Measurements from ENCODE around the gene HSDL1. TPM values are rescaled to one million over a fixed set of nuclear protein-coding genes. Genes with fewer than 3 reads are reported as not detected.
A peak's percentile ranks its signal among the peaks of the same experiment; 100 is the strongest.

HSDL1 gene
- total RNA-seq, 1 donor from 2014 or later, result 22.5 TPM

GRCh38 chr16:84153660-84154214 is 8.8 kb upstream of the HSDL1 start:
- DNase-seq, result no peak
- no peaks in the 10 kb centered on the region for H3K4me1 ChIP-seq
- H3K27ac ChIP-seq, result no peak overlapping the region
- intact Hi-C loops (cut with DNase I), result no loop called here
- no peak for ATAC-seq
- H3K27me3 ChIP-seq (ENCODE audit: low read depth), result peaks cover 3% of the 10 kb centered on the region
- H3K9me3 ChIP-seq, result no peaks in the 10 kb centered on the region
- TF ChIP-seq CTCF (IDR thresholded peaks at IDR 0.05), result no peak
- H3K36me3 ChIP-seq, result no peaks in the 10 kb centered on the region
- no peak overlapping the region for H3K4me3 ChIP-seq

- no peaks in the 10 kb centered on the region for H3K36me3 ChIP-seq
- no peak for TF ChIP-seq CTCF (IDR thresholded peaks at IDR 0.05)
- no peak overlapping the region for H3K4me3 ChIP-seq
- no peaks in the 10 kb centered on the region for H3K27me3 ChIP-seq (ENCODE audit: low read depth)
- H3K4me1 ChIP-seq, result no peaks in the 10 kb centered on the region
- ATAC-seq (no peak), DNase-seq (no peak)
- no peak overlapping the region for H3K27ac ChIP-seq
- intact Hi-C loops (cut with DNase I), result no loop called here
- no peaks in the 10 kb centered on the region for H3K9me3 ChIP-seq
Observed at GRCh38 chr16:84150926-84151325, 5.9 kb upstream of the HSDL1 start.

- DNase-seq (peak; percentile 63), ATAC-seq (peak; percentile 54 to 72)
- Histone ChIP-seq H3K9me3 (no peaks in the 10 kb centered on the region), H3K4me3 (peak overlapping the region; percentile 85), H3K4me1 (peaks cover 13% of the 10 kb centered on the region), H3K27ac (peak overlapping the region; percentile 60), H3K27me3 (ENCODE audit: low read depth) (no peaks in the 10 kb centered on the region), H3K36me3 (no peaks in the 10 kb centered on the region)
- TF ChIP-seq CTCF (IDR thresholded peaks at IDR 0.05), result no peak
- intact Hi-C loops (cut with DNase I), result no loop called here
Observed at GRCh38 chr16:84144209-84144858, 643 bp downstream of the HSDL1 start.

- Histone ChIP-seq H3K27me3 (ENCODE audit: low read depth) (no peaks in the 10 kb centered on the region), H3K27ac (no peak overlapping the region), H3K4me1 (peaks cover 14% of the 10 kb centered on the region), H3K9me3 (no peaks in the 10 kb centered on the region), H3K36me3 (no peaks in the 10 kb centered on the region), H3K4me3 (peak overlapping the region; percentile 85)
- no peak for DNase-seq
- no peak for TF ChIP-seq CTCF (IDR thresholded peaks at IDR 0.05)
- ATAC-seq, result no peak
- intact Hi-C loops (cut with DNase I), result no loop called here
Observed at GRCh38 chr16:84143784-84144199, 1.2 kb downstream of the HSDL1 start.

GRCh38 chr16:84143081-84143480 is 1.9 kb downstream of the HSDL1 start:
- Histone ChIP-seq H3K36me3 (no peaks in the 10 kb centered on the region), H3K4me1 (peaks cover 14% of the 10 kb centered on the region), H3K9me3 (no peaks in the 10 kb centered on the region), H3K4me3 (no peak overlapping the region), H3K27me3 (ENCODE audit: low read depth) (no peaks in the 10 kb centered on the region), H3K27ac (no peak overlapping the region)
- no peak for ATAC-seq
- DNase-seq, result no peak
- TF ChIP-seq CTCF (IDR thresholded peaks at IDR 0.05), result no peak
- intact Hi-C loops (cut with DNase I), result no loop called here
